KMS-11 (cell line): ENCODE data around the gene C9orf78.

Experiments
- H2AFZ ChIP-seq: fragments of 200-600 bp; sonication (generic); 2 replicates; pipeline ENCODE4 v1.6.1; 2016; ENCODE audit warnings: antibody characterized with exemption, mixed run types, low read depth
- H3K27ac ChIP-seq: fragments of 200-600 bp; sonication (generic); 2 replicates; pipeline ENCODE4 v1.6.1; 2016; ENCODE audit warnings: mild to moderate bottlenecking, mixed run types
- H3K27me3 ChIP-seq: fragments of 200-600 bp; sonication (generic); 2 replicates; pipeline ENCODE4 v1.6.1; 2017; ENCODE audit warnings: mild to moderate bottlenecking, low read depth, mixed run types, moderate library complexity; ENCODE audit not compliant: insufficient read depth
- H3K36me3 ChIP-seq: fragments of 200-600 bp; sonication (generic); 2 replicates; pipeline ENCODE4 v1.6.1; 2017; ENCODE audit warnings: mild to moderate bottlenecking, mixed run types; ENCODE audit not compliant: insufficient read depth
- H3K4me1 ChIP-seq: fragments of 200-600 bp; sonication (generic); 2 replicates; pipeline ENCODE4 v1.6.1; 2016; ENCODE audit warnings: mild to moderate bottlenecking, low read depth, mixed run types; ENCODE audit not compliant: poor library complexity, severe bottlenecking
- H3K4me2 ChIP-seq: fragments of 200-600 bp; sonication (generic); 2 replicates; pipeline ENCODE4 v1.7.0; 2016; ENCODE audit warnings: mild to moderate bottlenecking, mixed run types
- H3K4me3 ChIP-seq: fragments of 200-600 bp; sonication (generic); IDR thresholded peaks from 2 replicates; pipeline ENCODE4 v1.6.1; 2017; ENCODE audit warnings: low read depth, low read length, mixed read lengths; ENCODE audit not compliant: insufficient read depth
- H3K79me2 ChIP-seq: fragments of 200-600 bp; sonication (generic); 2 replicates; pipeline ENCODE4 v1.6.1; 2016; ENCODE audit warnings: low read depth, mixed run types; ENCODE audit not compliant: insufficient read depth
- H3K9ac ChIP-seq: fragments of 200-600 bp; sonication (generic); 2 replicates; pipeline ENCODE4 v1.6.1; 2016; ENCODE audit warnings: mild to moderate bottlenecking, mixed run types
- H4K20me1 ChIP-seq: fragments of 200-600 bp; sonication (generic); 2 replicates; pipeline ENCODE4 v1.6.1; 2016; ENCODE audit warnings: mild to moderate bottlenecking, mixed run types; ENCODE audit not compliant: insufficient read depth
- TF ChIP-seq, protein P1 (sequence below): fragments of 200-600 bp; sonication (generic); conservative IDR thresholded peaks from 2 replicates; pipeline ENCODE4 v1.6.1; 2017; ENCODE audit warnings: low read depth, mild to moderate bottlenecking, antibody characterized with exemption, low read length, moderate library complexity, mixed read lengths

Gene C9orf78

DNA sequence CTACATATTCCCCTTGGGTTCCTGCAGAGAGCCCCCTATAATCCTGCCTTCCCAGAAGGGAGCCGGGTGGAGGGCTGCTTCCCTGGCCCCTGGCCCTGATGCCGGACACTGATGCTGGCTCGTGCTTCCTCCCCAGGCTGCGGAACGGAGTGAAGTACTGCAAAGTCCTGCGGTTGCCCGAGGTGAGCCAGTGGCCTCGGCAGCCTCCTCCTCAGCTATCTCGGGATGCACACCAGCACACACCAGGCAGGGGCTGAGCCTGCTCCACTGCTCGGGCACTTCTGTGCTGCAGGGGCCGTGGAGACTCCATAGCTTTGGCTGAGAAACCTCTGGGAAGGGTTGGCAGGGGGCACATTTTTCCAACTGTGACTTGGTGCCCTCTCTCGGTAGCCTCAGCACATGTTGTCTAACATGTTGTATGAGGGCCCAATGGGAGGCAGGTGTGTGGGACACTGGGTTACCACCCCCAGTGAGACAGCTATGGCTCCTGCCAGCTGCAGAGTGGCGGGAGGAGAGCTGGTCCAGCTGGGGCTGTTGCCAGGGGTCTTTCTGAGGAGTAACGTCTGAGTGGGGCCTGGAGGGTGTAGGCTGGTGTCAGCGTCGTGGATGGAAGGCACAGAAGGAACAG lies 38.6 kb upstream of the C9orf78 start:
- no peak overlapping the region for H3K9ac ChIP-seq
- H3K27ac ChIP-seq = no peak overlapping the region
- no peak overlapping the region for H3K4me2 ChIP-seq
- H3K4me3 ChIP-seq = no peak overlapping the region
- H3K79me2 ChIP-seq = no peaks in the 10 kb centered on the region
- TF ChIP-seq, protein P1, sequence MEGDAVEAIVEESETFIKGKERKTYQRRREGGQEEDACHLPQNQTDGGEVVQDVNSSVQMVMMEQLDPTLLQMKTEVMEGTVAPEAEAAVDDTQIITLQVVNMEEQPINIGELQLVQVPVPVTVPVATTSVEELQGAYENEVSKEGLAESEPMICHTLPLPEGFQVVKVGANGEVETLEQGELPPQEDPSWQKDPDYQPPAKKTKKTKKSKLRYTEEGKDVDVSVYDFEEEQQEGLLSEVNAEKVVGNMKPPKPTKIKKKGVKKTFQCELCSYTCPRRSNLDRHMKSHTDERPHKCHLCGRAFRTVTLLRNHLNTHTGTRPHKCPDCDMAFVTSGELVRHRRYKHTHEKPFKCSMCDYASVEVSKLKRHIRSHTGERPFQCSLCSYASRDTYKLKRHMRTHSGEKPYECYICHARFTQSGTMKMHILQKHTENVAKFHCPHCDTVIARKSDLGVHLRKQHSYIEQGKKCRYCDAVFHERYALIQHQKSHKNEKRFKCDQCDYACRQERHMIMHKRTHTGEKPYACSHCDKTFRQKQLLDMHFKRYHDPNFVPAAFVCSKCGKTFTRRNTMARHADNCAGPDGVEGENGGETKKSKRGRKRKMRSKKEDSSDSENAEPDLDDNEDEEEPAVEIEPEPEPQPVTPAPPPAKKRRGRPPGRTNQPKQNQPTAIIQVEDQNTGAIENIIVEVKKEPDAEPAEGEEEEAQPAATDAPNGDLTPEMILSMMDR = no peak
- no peaks in the 10 kb centered on the region for H4K20me1 ChIP-seq
- no peak overlapping the region for H2AFZ ChIP-seq
- H3K4me1 ChIP-seq = no peaks in the 10 kb centered on the region
- no peaks in the 10 kb centered on the region for H3K27me3 ChIP-seq
- no peaks in the 10 kb centered on the region for H3K36me3 ChIP-seq

GRCh38 chr9:129871046-129871445 lies 36.0 kb upstream of the C9orf78 start:
- no peak overlapping the region for H3K4me3 ChIP-seq
- no peaks in the 10 kb centered on the region for H3K27me3 ChIP-seq
- H3K36me3 ChIP-seq = no peaks in the 10 kb centered on the region
- H4K20me1 ChIP-seq = no peaks in the 10 kb centered on the region
- no peak overlapping the region for H3K9ac ChIP-seq
- TF ChIP-seq, protein P1 = no peak
- H2AFZ ChIP-seq = no peak overlapping the region
- no peaks in the 10 kb centered on the region for H3K4me1 ChIP-seq
- H3K4me2 ChIP-seq = no peak overlapping the region
- H3K79me2 ChIP-seq = no peaks in the 10 kb centered on the region
- H3K27ac ChIP-seq = no peak overlapping the region

DNA sequence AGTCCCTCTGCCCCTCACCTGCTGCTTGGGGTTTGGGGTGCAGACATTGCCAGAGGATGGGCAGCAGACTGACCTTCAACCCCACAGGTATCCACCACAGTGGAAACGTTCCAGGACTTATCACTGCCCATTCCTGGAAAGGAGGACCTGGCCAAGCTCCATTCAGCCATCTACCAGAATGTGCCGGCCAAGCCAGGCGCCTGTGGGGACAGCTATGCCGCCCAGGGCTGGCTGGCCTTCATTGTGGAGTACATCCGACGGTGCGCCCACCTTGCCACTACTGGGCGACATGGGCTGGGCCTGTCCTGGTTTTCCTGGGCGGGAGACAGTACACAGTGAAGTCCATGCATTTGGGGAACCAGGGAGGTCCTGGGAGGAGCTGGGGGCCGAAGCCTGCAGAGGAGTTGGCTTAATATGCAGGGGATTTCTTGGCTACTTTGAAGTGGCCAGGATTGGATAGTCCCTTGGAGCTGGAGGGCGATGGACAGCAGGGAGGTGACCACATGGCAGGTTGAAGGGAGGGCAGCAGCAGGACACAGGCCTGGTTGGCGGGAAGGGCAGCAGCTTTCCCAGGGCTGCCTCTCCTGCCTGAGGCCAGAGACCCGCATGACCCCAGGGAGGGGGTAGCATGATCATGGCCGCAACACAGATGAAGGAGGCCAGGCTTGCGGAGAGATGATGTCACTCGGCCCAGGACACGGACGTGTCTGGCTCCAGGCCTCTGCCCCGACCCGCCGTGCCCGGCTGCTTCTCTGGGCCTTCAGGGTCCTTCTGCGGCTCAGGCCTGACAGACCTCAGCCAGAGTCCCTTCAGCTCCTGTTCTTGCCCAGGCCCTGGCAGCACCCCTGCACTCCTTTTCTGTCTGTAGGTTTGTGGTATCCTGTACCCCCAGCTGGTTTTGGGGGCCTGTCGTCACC lies 34.8 kb upstream of the C9orf78 start:
- H3K4me2 ChIP-seq = no peak overlapping the region
- no peak overlapping the region for H3K4me3 ChIP-seq
- no peaks in the 10 kb centered on the region for H3K79me2 ChIP-seq
- H3K36me3 ChIP-seq = no peaks in the 10 kb centered on the region
- no peak overlapping the region for H3K9ac ChIP-seq
- TF ChIP-seq, protein P1 = no peak
- no peaks in the 10 kb centered on the region for H3K27me3 ChIP-seq
- H4K20me1 ChIP-seq = no peaks in the 10 kb centered on the region
- no peak overlapping the region for H3K27ac ChIP-seq
- H3K4me1 ChIP-seq = no peaks in the 10 kb centered on the region
- H2AFZ ChIP-seq = no peak overlapping the region

DNA sequence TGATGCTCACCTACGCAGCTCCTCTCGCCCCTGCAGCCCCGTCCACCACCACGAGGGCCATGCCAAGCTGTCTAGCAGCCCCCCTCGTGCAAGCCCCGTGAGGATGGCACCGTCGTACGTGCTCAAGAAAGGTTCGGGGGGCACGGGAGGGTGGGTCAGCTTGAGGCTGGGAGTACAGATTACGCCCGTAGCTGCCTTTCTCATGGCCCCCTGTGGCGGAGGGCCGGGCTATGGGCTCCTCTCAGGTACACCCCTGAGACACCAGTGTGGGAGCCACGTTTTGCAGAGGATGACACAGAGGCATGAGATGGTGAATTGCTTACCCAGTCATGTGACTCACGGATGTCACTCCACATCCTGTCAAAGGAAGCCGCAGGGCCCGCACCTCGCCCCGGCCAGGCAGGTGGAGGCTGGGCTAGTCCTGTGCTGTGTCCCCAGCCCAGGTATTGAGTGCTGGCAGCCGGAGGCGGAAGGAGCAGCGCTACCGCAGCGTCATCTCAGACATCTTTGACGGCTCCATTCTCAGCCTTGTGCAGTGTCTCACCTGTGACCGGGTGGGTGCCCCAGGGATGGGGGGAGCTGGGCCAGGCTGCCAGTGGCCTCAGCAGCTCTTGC lies 33.9 kb upstream of the C9orf78 start:
- TF ChIP-seq, protein P1 = no peak
- Histone ChIP-seq H3K36me3 (no peaks in the 10 kb centered on the region), H3K27me3 (no peaks in the 10 kb centered on the region), H3K79me2 (no peaks in the 10 kb centered on the region), H3K4me1 (no peaks in the 10 kb centered on the region), H3K4me2 (no peak overlapping the region), H2AFZ (no peak overlapping the region), H3K9ac (no peak overlapping the region), H4K20me1 (no peaks in the 10 kb centered on the region), H3K27ac (no peak overlapping the region), H3K4me3 (no peak overlapping the region)
